Endodermal cell (in vitro differentiated cells): ENCODE data around the gene DTD1. TPM values are rescaled to one million over a fixed set of nuclear protein-coding genes. Genes with fewer than 3 reads are reported as not detected.
A peak's percentile ranks its signal among the peaks of the same experiment; 100 is the strongest.

Source experiments
- DNase-seq: peaks from one replicate; pipeline ENCODE4 v3.0.0-alpha.2; 2017
- H3K27ac ChIP-seq: 2 replicates; pipeline ENCODE4 v1.5.1; 2013; ENCODE audit warnings: mild to moderate bottlenecking, low read depth, low read length, moderate library complexity
- H3K27me3 ChIP-seq: 2 replicates; pipeline ENCODE4 v1.6.1; 2013; ENCODE audit warnings: mild to moderate bottlenecking, low read length, moderate library complexity; ENCODE audit not compliant: insufficient read depth, control insufficient read depth, poor library complexity, severe bottlenecking
- H3K36me3 ChIP-seq: 2 replicates; pipeline ENCODE4 v1.7.0; 2013; ENCODE audit warnings: mild to moderate bottlenecking, low read length, moderate library complexity; ENCODE audit not compliant: control insufficient read depth, insufficient read depth
- H3K4me1 ChIP-seq: one replicate; pipeline ENCODE4 v1.7.0; 2013; ENCODE audit warnings: low read length; ENCODE audit not compliant: control insufficient read depth, insufficient read depth
- H3K4me3 ChIP-seq: 2 replicates; pipeline ENCODE4 v1.5.1; 2013; ENCODE audit warnings: mild to moderate bottlenecking, low read length, moderate library complexity
- H3K9ac ChIP-seq: 2 replicates; pipeline ENCODE4 v1.6.1; 2013; ENCODE audit warnings: mild to moderate bottlenecking, low read length, moderate library complexity; ENCODE audit not compliant: poor library complexity, severe bottlenecking; ENCODE audit errors: extremely low read depth
- H3K9me3 ChIP-seq: 2 replicates; pipeline ENCODE4 v1.6.1; 2013; ENCODE audit warnings: mild to moderate bottlenecking, low read length, moderate library complexity; ENCODE audit not compliant: control insufficient read depth
- H3K27ac Mint-ChIP-seq: 2 replicates; pipeline ENCODE4 v1.8.0; 2020; ENCODE audit warnings: mixed read lengths
- H3K27me3 Mint-ChIP-seq: 2 replicates; pipeline ENCODE4 v1.8.0; 2021; ENCODE audit warnings: mild to moderate bottlenecking, mixed read lengths; ENCODE audit not compliant: insufficient read depth
- H3K36me3 Mint-ChIP-seq: 2 replicates; pipeline ENCODE4 v1.8.0; 2020; ENCODE audit warnings: low read depth, mixed read lengths
- H3K4me1 Mint-ChIP-seq: 2 replicates; pipeline ENCODE4 v1.8.0; 2020; ENCODE audit warnings: mixed read lengths
- H3K4me3 Mint-ChIP-seq: 2 replicates; pipeline ENCODE4 v1.8.0; 2020; ENCODE audit warnings: mild to moderate bottlenecking, moderate library complexity, mixed read lengths
- H3K9me3 Mint-ChIP-seq: 2 replicates; pipeline ENCODE4 v1.8.0; 2020; ENCODE audit warnings: mild to moderate bottlenecking, mixed read lengths
- WGBS, 2 experiments: methylation state at CpG; one replicate each; pipeline versions ENCODE4 v1.1.5 to v1.1.7; 2013; ENCODE audit warnings: missing lambda C conversion rate in 2 of 2, mixed read lengths in 1 of 2; ENCODE audit not compliant: insufficient coverage in 1 of 2, insufficient read length in 1 of 2; 5-methylcytosine and 5-hydroxymethylcytosine counted together
- total RNA-seq, 2 donors: library from RNA; stranded (reverse); fragmentation: NEBNext Ultra II Directional in 1 of 2; extraction: Animal tissue kit (Norgen Biotek cat#: 25700) in 1 of 2; gene quantifications; 2 replicates in 1 of 2; 3 replicates in 1 of 2; pipeline ENCODE4 v1.2.1, GENCODE V29; 2021
- TF ChIP-seq, protein P1 (sequence below): fragments of 200-600 bp; sonication (generic); conservative IDR thresholded peaks from 2 replicates; pipeline ENCODE4 v1.5.0; 2021; ENCODE audit warnings: antibody characterized with exemption, mild to moderate bottlenecking

The DTD1 gene
- total RNA-seq, 2 donors from 2014 or later: 34.2 to 44.0 TPM

DNA sequence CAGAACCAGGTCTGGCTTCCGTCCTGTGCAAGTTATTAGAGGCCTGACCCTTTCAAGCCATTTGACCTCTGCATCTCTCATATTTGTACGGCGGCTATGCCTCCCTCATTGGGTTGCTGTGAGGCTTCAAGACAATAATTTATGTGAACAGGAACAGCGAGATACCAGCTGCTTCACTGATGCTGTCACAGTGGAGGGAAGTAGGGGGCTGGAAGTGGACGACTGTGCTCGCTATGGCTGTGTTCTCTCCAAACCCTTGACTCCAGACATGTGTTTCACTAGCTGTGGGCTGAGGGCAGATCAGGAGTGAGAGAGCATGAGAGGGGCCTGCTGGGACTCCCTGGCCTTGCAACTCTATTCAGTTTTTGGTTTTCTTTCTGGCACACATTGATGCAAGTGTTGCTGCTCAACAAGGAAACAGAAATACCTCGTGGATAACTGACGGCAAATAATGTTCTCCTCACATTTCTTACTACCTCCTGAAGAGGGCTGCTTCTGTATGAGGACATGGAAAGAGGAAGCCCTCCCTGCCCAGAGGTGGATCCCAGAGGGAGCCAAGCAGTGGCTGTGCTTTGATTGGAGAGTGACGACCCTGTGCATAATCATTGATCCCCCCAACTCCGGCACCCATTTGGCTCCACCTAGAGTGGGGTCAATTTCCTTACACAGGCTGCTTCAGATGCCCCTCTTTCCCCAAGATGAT lies 191.0 kb downstream of the DTD1 start:
- Histone ChIP-seq H3K27me3 (no peaks in the 10 kb centered on the region), H3K36me3 (no peaks in the 10 kb centered on the region), H3K9me3 (no peaks in the 10 kb centered on the region), H3K27ac (no peak overlapping the region), H3K4me1 (no peaks in the 10 kb centered on the region), H3K4me3 (no peak overlapping the region), H3K9ac (no peak overlapping the region)
- 70 to 100% methylated on average over 3 to 10 of the region's 10 CpGs for WGBS, 2 experiments
- H3K27me3 Mint-ChIP-seq: peaks cover 3% of the 10 kb centered on the region
- H3K4me3 Mint-ChIP-seq: no peak overlapping the region
- DNase-seq: peak; percentile 55
- no peak overlapping the region for H3K27ac Mint-ChIP-seq
- H3K9me3 Mint-ChIP-seq: no peaks in the 10 kb centered on the region
- no peaks in the 10 kb centered on the region for H3K4me1 Mint-ChIP-seq
- TF ChIP-seq, protein P1, sequence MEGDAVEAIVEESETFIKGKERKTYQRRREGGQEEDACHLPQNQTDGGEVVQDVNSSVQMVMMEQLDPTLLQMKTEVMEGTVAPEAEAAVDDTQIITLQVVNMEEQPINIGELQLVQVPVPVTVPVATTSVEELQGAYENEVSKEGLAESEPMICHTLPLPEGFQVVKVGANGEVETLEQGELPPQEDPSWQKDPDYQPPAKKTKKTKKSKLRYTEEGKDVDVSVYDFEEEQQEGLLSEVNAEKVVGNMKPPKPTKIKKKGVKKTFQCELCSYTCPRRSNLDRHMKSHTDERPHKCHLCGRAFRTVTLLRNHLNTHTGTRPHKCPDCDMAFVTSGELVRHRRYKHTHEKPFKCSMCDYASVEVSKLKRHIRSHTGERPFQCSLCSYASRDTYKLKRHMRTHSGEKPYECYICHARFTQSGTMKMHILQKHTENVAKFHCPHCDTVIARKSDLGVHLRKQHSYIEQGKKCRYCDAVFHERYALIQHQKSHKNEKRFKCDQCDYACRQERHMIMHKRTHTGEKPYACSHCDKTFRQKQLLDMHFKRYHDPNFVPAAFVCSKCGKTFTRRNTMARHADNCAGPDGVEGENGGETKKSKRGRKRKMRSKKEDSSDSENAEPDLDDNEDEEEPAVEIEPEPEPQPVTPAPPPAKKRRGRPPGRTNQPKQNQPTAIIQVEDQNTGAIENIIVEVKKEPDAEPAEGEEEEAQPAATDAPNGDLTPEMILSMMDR: peak; percentile 57
- H3K36me3 Mint-ChIP-seq: no peaks in the 10 kb centered on the region

DNA sequence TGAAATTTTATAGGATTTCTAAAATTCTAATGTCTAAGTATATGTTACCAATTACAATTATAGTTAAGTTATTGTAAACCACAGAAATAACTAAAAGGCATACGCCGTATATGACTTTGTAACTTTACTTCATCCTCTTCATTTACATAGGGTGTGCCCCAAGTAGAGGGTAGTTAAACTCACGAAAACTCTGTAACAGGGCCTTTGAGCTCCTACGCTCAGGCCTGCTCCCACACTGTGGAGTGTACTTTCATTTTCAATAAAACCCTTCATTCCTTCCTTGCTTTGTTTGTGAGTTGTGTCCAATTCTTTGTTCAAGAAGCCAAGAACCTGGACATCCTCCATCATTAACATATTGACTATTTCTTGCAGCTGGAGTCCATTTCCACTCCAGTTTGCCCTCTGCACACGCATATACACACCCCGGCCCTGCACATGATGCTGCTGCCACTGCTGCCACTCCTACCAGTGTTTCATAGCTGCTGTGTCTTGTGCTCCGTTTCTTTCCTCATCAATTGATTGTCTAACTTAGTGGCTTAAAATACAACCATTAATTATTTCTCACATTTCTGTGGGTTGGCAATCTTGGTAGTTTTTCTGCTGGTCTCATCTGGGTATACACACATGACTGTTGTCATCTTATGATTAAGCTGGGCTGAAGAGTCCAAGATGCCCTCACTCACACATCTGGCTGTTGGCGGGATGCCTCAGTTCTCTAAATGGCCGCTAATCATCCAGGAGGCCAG lies 192.7 kb downstream of the DTD1 start:
- 91% methylated on average over 6 to 9 of the region's 9 CpGs for WGBS, 2 experiments
- no peaks in the 10 kb centered on the region for H3K9me3 ChIP-seq
- Mint-ChIP-seq H3K27ac (no peak overlapping the region), H3K36me3 (no peaks in the 10 kb centered on the region), H3K9me3 (peaks cover 3% of the 10 kb centered on the region), H3K4me1 (no peaks in the 10 kb centered on the region), H3K4me3 (no peak overlapping the region), H3K27me3 (peaks cover 6% of the 10 kb centered on the region)
- no peak overlapping the region for H3K9ac ChIP-seq
- H3K27ac ChIP-seq: no peak overlapping the region
- H3K4me3 ChIP-seq: no peak overlapping the region
- TF ChIP-seq, protein P1: no peak
- H3K36me3 ChIP-seq: no peaks in the 10 kb centered on the region
- H3K4me1 ChIP-seq: no peaks in the 10 kb centered on the region
- no peaks in the 10 kb centered on the region for H3K27me3 ChIP-seq
- DNase-seq: no peak

GRCh38 chr20:18781509-18781908 lies 193.7 kb downstream of the DTD1 start:
- H3K36me3 ChIP-seq: no peaks in the 10 kb centered on the region
- no peaks in the 10 kb centered on the region for H3K9me3 ChIP-seq
- Mint-ChIP-seq H3K4me3 (no peak overlapping the region), H3K9me3 (peaks cover 11% of the 10 kb centered on the region), H3K27me3 (peaks cover 14% of the 10 kb centered on the region), H3K4me1 (no peaks in the 10 kb centered on the region), H3K36me3 (no peaks in the 10 kb centered on the region), H3K27ac (no peak overlapping the region)
- no peak overlapping the region for H3K9ac ChIP-seq
- H3K27ac ChIP-seq: no peak overlapping the region
- no peaks in the 10 kb centered on the region for H3K4me1 ChIP-seq
- no peak for DNase-seq
- TF ChIP-seq, protein P1: no peak
- H3K4me3 ChIP-seq: no peak overlapping the region
- 83 to 86% methylated on average over 1 to 3 of the region's 3 CpGs for WGBS, 2 experiments
- no peaks in the 10 kb centered on the region for H3K27me3 ChIP-seq
